ENCODE data around the gene ATP7B. TPM values are rescaled to one million over a fixed set of nuclear protein-coding genes. Genes with fewer than 3 reads are reported as not detected.

ATP7B gene
- total RNA-seq, 4 donors from 2014 or later, result 4.6 to 12.1 (median 9.4) TPM

DNA sequence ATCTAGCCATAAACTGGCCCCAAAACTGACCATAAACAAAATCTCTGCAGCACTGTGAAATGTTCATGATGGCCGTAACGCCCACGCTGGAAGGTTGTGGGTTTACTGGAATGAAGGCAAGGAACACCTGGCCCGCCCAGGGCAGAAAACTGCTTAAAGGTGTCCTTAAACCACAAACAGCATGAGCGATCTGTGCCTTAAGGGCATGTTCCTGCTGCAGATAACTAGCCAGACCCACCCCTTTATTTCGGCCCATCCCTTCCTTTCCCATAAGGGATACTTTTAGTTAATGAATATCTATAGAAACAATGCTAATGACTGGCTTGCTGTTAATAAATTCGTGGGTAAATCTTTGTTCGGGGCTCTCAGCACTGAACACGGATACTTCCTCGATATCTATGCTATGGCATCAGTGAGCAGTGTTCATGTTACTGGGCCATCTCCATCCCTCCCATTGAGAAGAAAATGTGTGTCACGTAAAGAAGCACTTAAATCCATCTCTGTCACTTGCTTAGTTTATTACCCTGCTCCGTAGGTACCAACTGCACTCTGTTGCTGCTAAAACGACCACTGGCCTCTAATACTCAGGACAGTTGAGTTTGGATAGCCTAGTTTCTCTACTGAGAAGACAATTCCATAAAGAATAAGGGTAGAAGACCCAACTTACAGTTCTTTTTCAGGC, 5.3 kb downstream of the ATP7B start:
- TF ChIP-seq, protein P1, sequence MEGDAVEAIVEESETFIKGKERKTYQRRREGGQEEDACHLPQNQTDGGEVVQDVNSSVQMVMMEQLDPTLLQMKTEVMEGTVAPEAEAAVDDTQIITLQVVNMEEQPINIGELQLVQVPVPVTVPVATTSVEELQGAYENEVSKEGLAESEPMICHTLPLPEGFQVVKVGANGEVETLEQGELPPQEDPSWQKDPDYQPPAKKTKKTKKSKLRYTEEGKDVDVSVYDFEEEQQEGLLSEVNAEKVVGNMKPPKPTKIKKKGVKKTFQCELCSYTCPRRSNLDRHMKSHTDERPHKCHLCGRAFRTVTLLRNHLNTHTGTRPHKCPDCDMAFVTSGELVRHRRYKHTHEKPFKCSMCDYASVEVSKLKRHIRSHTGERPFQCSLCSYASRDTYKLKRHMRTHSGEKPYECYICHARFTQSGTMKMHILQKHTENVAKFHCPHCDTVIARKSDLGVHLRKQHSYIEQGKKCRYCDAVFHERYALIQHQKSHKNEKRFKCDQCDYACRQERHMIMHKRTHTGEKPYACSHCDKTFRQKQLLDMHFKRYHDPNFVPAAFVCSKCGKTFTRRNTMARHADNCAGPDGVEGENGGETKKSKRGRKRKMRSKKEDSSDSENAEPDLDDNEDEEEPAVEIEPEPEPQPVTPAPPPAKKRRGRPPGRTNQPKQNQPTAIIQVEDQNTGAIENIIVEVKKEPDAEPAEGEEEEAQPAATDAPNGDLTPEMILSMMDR (IDR thresholded peaks at IDR 0.05; ENCODE audit: low read depth), result no peak

DNA sequence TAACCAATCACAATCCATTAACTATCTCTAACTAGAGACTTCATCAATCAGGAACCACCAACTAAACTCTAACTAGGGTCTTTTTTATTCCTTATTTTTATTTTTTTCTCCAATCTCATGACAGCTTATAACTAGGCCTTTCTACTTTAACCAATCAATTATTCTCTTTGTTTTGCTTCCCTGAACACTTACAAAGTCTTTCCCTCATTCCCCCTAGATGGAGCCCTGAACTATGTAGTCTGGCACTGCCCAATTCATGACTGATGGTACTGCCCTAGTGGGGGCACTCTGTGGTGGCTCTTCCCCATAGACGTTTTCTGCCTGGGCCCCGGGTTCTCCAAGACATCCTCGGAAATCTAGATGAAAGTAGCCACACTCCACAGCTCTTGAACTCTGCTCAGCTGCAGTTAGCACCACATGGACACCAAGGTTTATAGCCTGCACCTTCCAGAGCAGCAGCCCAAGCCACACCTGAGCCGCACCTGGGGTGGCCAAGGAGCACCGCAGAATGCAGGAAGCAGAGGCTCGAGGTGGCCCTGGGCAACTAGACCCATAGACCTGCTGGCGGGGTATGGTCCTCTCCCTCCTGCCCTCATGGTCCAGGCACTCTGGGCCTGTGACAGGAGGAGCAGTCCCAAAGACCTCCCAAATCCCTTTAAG, 6.6 kb downstream of the ATP7B start:
- TF ChIP-seq, protein P1 (IDR thresholded peaks at IDR 0.05; ENCODE audit: low read depth), result no peak

DNA sequence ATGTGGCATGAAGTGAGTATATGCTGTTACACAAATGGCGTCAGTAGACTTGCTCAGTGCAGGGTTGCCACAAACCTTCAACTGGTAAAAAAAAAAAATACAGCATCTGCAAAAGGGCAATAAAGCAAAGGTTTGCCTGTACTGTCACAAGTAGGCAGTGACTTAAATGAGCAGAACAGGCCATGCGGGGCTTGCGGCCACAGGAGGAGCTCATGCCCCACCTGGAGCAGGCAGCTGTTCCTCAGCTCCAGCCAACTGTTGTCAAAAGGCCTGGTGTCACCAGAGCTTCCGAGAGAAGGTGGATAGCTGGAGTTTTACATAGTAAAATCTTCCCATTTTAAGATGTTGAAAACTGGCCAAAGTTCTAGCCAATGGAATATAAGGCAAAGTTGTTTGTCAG, 7.7 kb downstream of the ATP7B start:
- TF ChIP-seq, protein P1 (IDR thresholded peaks at IDR 0.05; ENCODE audit: low read depth), result no peak

GRCh38 chr13:52002361-52002760, 8.9 kb downstream of the ATP7B start:
- TF ChIP-seq, protein P1 (IDR thresholded peaks at IDR 0.05; ENCODE audit: low read depth), result no peak

DNA sequence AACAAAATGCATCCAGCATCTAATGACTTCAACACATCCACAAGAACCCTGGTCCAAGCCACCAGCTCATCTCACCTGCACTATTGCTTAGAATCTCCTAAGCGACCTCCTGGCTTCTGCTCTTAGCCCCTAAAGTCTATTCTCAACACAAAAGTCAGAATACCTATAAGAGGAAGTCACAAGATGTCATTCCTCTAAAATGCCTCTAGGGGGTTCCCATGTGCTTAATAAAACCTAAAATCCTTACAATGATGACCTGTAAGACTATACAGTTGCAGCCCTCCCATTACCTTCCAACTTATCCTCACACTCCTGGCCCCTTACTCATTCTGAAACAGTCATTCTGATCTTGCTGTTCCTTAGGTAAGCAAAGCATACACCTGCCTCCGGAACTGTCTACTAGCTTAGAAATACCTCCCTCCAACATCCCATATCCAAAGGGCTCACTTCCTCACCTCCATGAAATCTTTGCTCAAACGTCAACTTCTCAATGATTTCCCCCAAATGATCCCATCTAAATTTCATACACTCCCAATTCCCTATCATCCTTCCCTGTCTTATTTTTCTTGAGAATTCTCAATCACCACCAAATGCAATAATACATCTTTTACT, 10.0 kb downstream of the ATP7B start:
- TF ChIP-seq, protein P1 (IDR thresholded peaks at IDR 0.05; ENCODE audit: low read depth), result no peak

GRCh38 chr13:51999921-52000320, 11.3 kb downstream of the ATP7B start:
- TF ChIP-seq, protein P1 (IDR thresholded peaks at IDR 0.05; ENCODE audit: low read depth), result no peak

- TF ChIP-seq, protein P1 (IDR thresholded peaks at IDR 0.05; ENCODE audit: low read depth), result no peak
These were observed 11.7 kb downstream of the ATP7B start for GRCh38 chr13:51999510-51999911.
